Gastroesophageal sphincter (tissue), 3 donors: ENCODE results near the gene IZUMO2.
"Not testable (repeated sequence)": the region's sequence is repeated elsewhere in the genome, so short reads cannot be mapped to it uniquely, and the experiment has no call there.

Source experiments
- CTCF ChIP-seq, 4 experiments: fragments of 200-600 bp in 2 of 4; fragments of 450-650 bp in 2 of 4; sonication (generic) in 1 of 4; IDR thresholded peaks; one replicate each; pipeline ENCODE4 v1.5.1; 2017 to 2019; ENCODE audit warnings: antibody characterized with exemption in 4 of 4, mild to moderate bottlenecking in 2 of 4, moderate library complexity in 2 of 4
- EP300 ChIP-seq: sonication (generic); formaldehyde crosslinking; IDR thresholded peaks from one replicate; pipeline ENCODE4 v1.6.1; 2017; ENCODE audit warnings: antibody characterized with exemption, mild to moderate bottlenecking
- POLR2AphosphoS5 ChIP-seq: sonication (generic); formaldehyde crosslinking; IDR thresholded peaks from one replicate; pipeline ENCODE4 v1.6.1; 2017; ENCODE audit warnings: antibody characterized with exemption

GRCh38 chr19:50104012-50104411 is 59.1 kb downstream of the IZUMO2 start:
- TF ChIP-seq POLR2AphosphoS5; EP300; CTCF (IDR thresholded peaks at IDR 0.05): not testable (repeated sequence)
